HG02973 (cell line): ENCODE data around the gene HOMEZ.

Experiments
- ATAC-seq: cut with Tn5 transposase; IDR thresholded peaks from one replicate; pipeline ENCODE4 v1.9.1; 2021; ENCODE audit warnings: moderate library complexity; ENCODE audit not compliant: unreplicated experiment

The HOMEZ gene

GRCh38 chr14:23307687-23308644 lies 22.0 kb upstream of the HOMEZ start:
- ATAC-seq: no peak

GRCh38 chr14:23307146-23307530 lies 21.2 kb upstream of the HOMEZ start:
- ATAC-seq: no peak

GRCh38 chr14:23306412-23307145 lies 20.6 kb upstream of the HOMEZ start, which contains the start of gene BCL2L2:
Gene BCL2L2, plus strand, starts transcription at chr14:23306833. Its CDS starts 935 bp downstream, at chr14:23307768.
- peak; percentile 20 for ATAC-seq

GRCh38 chr14:23302290-23303225 lies 16.6 kb upstream of the HOMEZ start, which contains the start of gene PPP1R3E:
Gene PPP1R3E, minus strand, starts transcription at chr14:23302859. Its CDS starts 283 bp downstream, at chr14:23302576.
- peak; percentile 25 for ATAC-seq

GRCh38 chr14:23301969-23302289 lies 16.0 kb upstream of the HOMEZ start:
- peak; percentile 8 for ATAC-seq

GRCh38 chr14:23301288-23301968 lies 15.5 kb upstream of the HOMEZ start:
- peak; percentile 67 for ATAC-seq

- ATAC-seq: no peak
Observed at GRCh38 chr14:23300687-23301223, 14.8 kb upstream of the HOMEZ start.

- no peak for ATAC-seq
Observed at GRCh38 chr14:23299986-23300686, 14.2 kb upstream of the HOMEZ start.

GRCh38 chr14:23299211-23299957 lies 13.5 kb upstream of the HOMEZ start:
- ATAC-seq: no peak

- no peak for ATAC-seq
Observed at GRCh38 chr14:23297611-23298277, 11.8 kb upstream of the HOMEZ start.

GRCh38 chr14:23297096-23297495 lies 11.2 kb upstream of the HOMEZ start:
- ATAC-seq: no peak

- ATAC-seq: no peak
Observed at GRCh38 chr14:23296012-23296777, 10.3 kb upstream of the HOMEZ start.

- no peak for ATAC-seq
Observed at GRCh38 chr14:23294734-23295561, 9.0 kb upstream of the HOMEZ start.

- no peak for ATAC-seq
Observed at GRCh38 chr14:23286902-23287479, 1.1 kb upstream of the HOMEZ start.

- peak; percentile 23 for ATAC-seq
Observed at GRCh38 chr14:23285530-23286019, 357 bp downstream of the HOMEZ start.
